ENCODE data around the gene CEND1. TPM values are rescaled to one million over a fixed set of nuclear protein-coding genes. Genes with fewer than 3 reads are reported as not detected.

CEND1 gene
- total RNA-seq, 2 donors from 2014 or later = 0.18 to 1.6 TPM

DNA sequence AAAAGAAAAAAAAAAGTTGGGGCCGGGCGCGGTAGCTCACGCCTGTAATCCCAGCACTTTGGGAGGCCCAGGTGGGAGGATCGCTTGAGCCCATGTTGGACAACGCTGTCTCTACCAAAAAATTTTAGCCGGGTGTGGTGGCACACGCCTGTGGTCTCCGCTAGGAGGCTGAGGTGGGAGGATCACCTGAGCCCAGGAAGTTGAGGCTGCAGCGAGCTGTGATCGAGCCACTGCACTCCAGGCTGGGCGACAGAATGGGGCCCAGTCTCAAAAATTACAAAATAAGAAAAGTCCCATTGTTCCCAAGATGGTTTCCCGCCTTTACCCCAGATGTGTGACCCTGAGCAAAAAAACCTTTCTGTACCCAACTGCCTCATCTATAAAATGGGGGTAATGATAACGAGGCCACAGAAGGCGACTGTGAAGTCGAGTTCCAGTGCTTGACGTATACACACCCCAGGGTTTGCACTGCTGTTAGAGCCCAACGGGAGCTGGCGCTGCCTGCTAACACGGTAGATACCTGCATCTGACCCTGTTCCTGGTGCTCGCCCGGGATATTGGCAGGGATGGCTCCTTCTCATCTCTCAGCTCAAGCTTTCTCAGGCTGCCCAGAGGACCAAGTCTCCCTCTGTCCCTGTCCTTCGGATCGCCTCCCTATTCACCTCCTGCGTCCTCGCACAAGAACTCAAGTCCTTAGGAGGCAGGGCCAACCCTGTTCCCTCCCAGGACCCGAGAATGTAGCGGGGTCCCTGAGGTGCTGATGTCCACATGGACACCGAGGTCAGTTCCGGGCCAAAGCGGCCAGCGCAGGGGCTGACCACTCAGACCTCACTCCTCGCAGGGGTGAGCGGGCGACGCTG, 18.8 kb upstream of the CEND1 start:
- Histone ChIP-seq H3K36me3 (peaks cover 5 to 20% of the 10 kb centered on the region in 2 donors), H3K9me3 (no peaks in the 10 kb centered on the region), H3K4me1 (replicated peaks) (peaks cover 25% of the 10 kb centered on the region), H3K27ac (peak overlapping the region; percentile 98 to 99), H3K27me3 (replicated peaks; ENCODE audit: insufficient read depth) (no peaks in the 10 kb centered on the region), H3K4me3 (peak overlapping the region; percentile 98 to 99)
- TF ChIP-seq, protein P1, sequence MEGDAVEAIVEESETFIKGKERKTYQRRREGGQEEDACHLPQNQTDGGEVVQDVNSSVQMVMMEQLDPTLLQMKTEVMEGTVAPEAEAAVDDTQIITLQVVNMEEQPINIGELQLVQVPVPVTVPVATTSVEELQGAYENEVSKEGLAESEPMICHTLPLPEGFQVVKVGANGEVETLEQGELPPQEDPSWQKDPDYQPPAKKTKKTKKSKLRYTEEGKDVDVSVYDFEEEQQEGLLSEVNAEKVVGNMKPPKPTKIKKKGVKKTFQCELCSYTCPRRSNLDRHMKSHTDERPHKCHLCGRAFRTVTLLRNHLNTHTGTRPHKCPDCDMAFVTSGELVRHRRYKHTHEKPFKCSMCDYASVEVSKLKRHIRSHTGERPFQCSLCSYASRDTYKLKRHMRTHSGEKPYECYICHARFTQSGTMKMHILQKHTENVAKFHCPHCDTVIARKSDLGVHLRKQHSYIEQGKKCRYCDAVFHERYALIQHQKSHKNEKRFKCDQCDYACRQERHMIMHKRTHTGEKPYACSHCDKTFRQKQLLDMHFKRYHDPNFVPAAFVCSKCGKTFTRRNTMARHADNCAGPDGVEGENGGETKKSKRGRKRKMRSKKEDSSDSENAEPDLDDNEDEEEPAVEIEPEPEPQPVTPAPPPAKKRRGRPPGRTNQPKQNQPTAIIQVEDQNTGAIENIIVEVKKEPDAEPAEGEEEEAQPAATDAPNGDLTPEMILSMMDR (IDR thresholded peaks at IDR 0.05) = no peak
- TF ChIP-seq POLR2A (IDR thresholded peaks at IDR 0.05) = no peak
- no peak for TF ChIP-seq POLR2AphosphoS5 (IDR thresholded peaks at IDR 0.05)
- intact Hi-C loops (cut with DNase I) = no loop called here
- WGBS = 31% methylated on average over 36 of the region's 36 CpGs
- DNase-seq (ENCODE audit: low spot score) = no peak

DNA sequence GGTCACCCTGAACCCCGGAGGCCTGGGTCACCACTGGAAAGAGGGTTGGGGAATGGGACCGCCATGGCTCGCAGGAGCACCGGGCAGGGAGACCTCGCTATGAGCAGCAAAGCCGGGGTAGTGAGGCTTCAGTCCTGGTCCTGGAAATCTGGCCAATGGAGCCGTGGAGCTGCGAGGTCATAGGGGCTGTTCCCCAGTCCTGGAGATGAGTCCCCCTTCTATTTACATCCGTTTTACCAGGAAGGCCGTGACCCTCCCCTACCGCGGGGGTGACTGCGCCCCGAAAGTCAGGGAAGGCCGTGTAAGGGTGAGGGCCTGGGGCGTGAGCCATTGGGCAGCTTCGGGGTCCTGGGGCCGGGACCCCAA, 14.7 kb upstream of the CEND1 start:
- WGBS = 1% methylated on average over 18 of the region's 18 CpGs
- peaks cover 13% of the 10 kb centered on the region for H3K4me1 ChIP-seq (replicated peaks)
- H3K9me3 ChIP-seq = no peaks in the 10 kb centered on the region
- no peak for DNase-seq (ENCODE audit: low spot score)
- peak overlapping the region; percentile 87 to 88 for H3K27ac ChIP-seq
- intact Hi-C loops (cut with DNase I) = no loop called here
- H3K36me3 ChIP-seq = no peaks in the 10 kb centered on the region
- H3K27me3 ChIP-seq (replicated peaks; ENCODE audit: insufficient read depth) = no peaks in the 10 kb centered on the region
- peak overlapping the region; percentile 47 to 61 for H3K4me3 ChIP-seq
- TF ChIP-seq, protein P1 (IDR thresholded peaks at IDR 0.05) = no peak
- TF ChIP-seq POLR2AphosphoS5 (IDR thresholded peaks at IDR 0.05) (no peak), POLR2A (IDR thresholded peaks at IDR 0.05) (no peak)

DNA sequence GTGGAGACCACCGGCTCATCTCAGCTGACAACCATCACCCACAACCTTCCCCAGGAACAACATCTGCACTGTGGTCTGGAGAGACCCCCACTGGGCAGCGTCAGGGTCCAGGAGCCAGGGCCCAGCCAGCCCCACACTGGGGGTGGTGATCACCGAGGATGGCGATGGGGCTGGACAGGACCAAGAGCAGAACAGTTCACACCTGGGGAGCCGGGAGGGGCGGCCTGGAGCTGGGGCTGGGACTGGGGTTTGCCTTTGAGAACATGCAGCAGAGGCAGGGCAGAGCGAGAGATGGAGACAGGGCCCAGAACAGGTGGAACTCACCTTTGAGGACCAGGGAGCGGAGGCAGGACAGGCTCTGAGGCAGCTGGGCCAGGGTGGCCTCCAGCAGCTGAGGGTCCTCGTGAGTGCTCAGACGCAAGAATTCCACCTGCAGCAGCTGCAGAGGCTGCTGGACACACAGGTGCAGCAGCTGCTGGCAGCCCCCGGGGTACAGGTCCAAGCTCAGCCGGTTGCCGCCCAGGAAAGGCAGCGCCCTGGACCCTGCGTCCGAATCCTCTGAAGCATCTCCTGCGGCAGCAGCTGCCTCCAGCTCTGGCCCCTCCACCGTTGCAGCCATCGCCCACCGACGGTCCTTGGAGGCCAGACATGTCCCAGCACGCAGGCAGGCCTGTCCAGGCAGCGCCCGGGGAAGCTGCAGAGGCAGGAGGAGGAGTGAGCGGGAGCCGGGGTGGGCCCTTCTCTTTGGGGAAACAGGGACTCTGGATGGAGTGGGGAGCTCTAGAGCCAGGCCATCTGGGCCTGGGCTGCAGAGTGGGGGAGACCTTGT, 14.1 kb upstream of the CEND1 start:
- no peaks in the 10 kb centered on the region for H3K9me3 ChIP-seq
- H3K27ac ChIP-seq = peak overlapping the region in 1 of 2 donors; percentile 88
- TF ChIP-seq, protein P1 (IDR thresholded peaks at IDR 0.05) = no peak
- TF ChIP-seq POLR2AphosphoS5 (IDR thresholded peaks at IDR 0.05) (no peak), POLR2A (IDR thresholded peaks at IDR 0.05) (no peak)
- no peaks in the 10 kb centered on the region for H3K27me3 ChIP-seq (replicated peaks; ENCODE audit: insufficient read depth)
- peaks cover 13% of the 10 kb centered on the region for H3K4me1 ChIP-seq (replicated peaks)
- no peak for DNase-seq (ENCODE audit: low spot score)
- H3K36me3 ChIP-seq = no peaks in the 10 kb centered on the region
- H3K4me3 ChIP-seq = peak overlapping the region; percentile 47 to 61
- 36% methylated on average over 23 of the region's 26 CpGs for WGBS
- intact Hi-C loops (cut with DNase I) = no loop called here

DNA sequence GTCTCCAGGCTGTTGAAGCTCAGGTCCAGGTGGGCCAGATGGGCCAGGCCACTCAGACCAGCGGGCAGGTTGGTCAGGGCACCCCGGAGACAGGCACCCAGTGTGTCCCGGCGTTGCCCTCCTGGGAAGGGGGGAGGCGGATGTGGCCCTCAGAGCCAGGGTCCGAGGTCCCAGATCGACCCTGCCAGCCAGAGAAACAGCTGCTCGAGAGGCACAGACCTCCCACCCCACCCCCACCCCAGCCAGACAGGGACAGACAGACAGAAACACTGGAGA, 13.5 kb upstream of the CEND1 start:
- DNase-seq (ENCODE audit: low spot score) = no peak
- peaks cover 13% of the 10 kb centered on the region for H3K4me1 ChIP-seq (replicated peaks)
- no peaks in the 10 kb centered on the region for H3K27me3 ChIP-seq (replicated peaks; ENCODE audit: insufficient read depth)
- WGBS = 79% methylated on average over 7 of the region's 8 CpGs
- H3K9me3 ChIP-seq = no peaks in the 10 kb centered on the region
- no peak overlapping the region for H3K27ac ChIP-seq
- H3K36me3 ChIP-seq = no peaks in the 10 kb centered on the region
- H3K4me3 ChIP-seq = no peak overlapping the region
- TF ChIP-seq, protein P1 (IDR thresholded peaks at IDR 0.05) = no peak
- TF ChIP-seq POLR2AphosphoS5 (IDR thresholded peaks at IDR 0.05) = no peak
- no peak for TF ChIP-seq POLR2A (IDR thresholded peaks at IDR 0.05)
- intact Hi-C loops (cut with DNase I) = no loop called here

Data from prostate gland (tissue), 2 donors.